Esophagus muscularis mucosa (tissue), 4 donors: ENCODE measurements around the gene CFAP410. TPM values are rescaled to one million over a fixed set of nuclear protein-coding genes. Genes with fewer than 3 reads are reported as not detected.

Source experiments
- DNase-seq: peaks from one replicate; pipeline ENCODE4 v3.0.0-alpha.2; 2017; ENCODE audit errors: extremely low spot score
- H3K27ac ChIP-seq, 4 donors: fragments of 200-600 bp; sonication (generic); replicated peaks in 1 of 4; 1 replicate in 3 of 4; 2 replicates in 1 of 4; pipeline ENCODE4 v1.5.1; 2016 to 2019; ENCODE audit warnings: mild to moderate bottlenecking in 1 of 4
- H3K27me3 ChIP-seq, 4 donors: fragments of 200-600 bp; sonication (generic); one replicate each; pipeline versions ENCODE4 v1.5.1 to v1.6.0; 2016 to 2019
- H3K36me3 ChIP-seq, 4 donors: fragments of 200-600 bp; sonication (generic); one replicate each; pipeline ENCODE4 v1.5.1; 2016 to 2019
- H3K4me1 ChIP-seq, 4 donors: fragments of 200-600 bp; sonication (generic); one replicate each; pipeline ENCODE4 v1.5.1; 2016 to 2019
- H3K4me3 ChIP-seq, 4 donors: fragments of 200-600 bp; sonication (generic); 1 replicate in 2 of 4; 2 replicates in 2 of 4; pipeline ENCODE4 v1.5.1; 2016 to 2019; ENCODE audit warnings: mild to moderate bottlenecking in 4 of 4, moderate library complexity in 1 of 4
- H3K9me3 ChIP-seq, 4 donors: fragments of 200-600 bp; sonication (generic); 1 replicate in 3 of 4; 2 replicates in 1 of 4; pipeline ENCODE4 v1.5.1; 2016 to 2019
- EP300 ChIP-seq: sonication (generic); formaldehyde crosslinking; IDR thresholded peaks from one replicate; pipeline ENCODE4 v1.6.1; 2017; ENCODE audit warnings: antibody characterized with exemption
- POLR2A ChIP-seq: fragments of 450-650 bp; IDR thresholded peaks from one replicate; pipeline ENCODE4 v1.6.1; 2017; ENCODE audit warnings: antibody characterized with exemption, moderate library complexity, mild to moderate bottlenecking, low read depth
- POLR2AphosphoS5 ChIP-seq, 2 donors: sonication (generic); formaldehyde crosslinking; IDR thresholded peaks; one replicate each; pipeline ENCODE4 v1.6.1; 2017; ENCODE audit warnings: antibody characterized with exemption in 2 of 2
- WGBS: methylation state at CpG from one replicate; pipeline ENCODE4 v1.1.5; 2018; 5-methylcytosine and 5-hydroxymethylcytosine counted together
- intact Hi-C: fragments of 100-400 bp; cut with DNase I; formaldehyde crosslinking; loops from one replicate; pipeline ENCODE4 v1.15.1; 2023
- total RNA-seq, 4 donors: library from RNA; depleted of rRNA; stranded (reverse); fragments of >200 nt; gene quantifications; one replicate each; pipeline versions ENCODE4 v1.1.0 to v1.2.1, GENCODE V29; 2016
- TF ChIP-seq, protein P1 (sequence below), 3 experiments: fragments of 200-600 bp in 2 of 3; fragments of 450-650 bp in 1 of 3; sonication (generic) in 2 of 3; IDR thresholded peaks; one replicate each; pipeline ENCODE4 v1.5.1; 2017 to 2019; ENCODE audit warnings: antibody characterized with exemption in 3 of 3, mild to moderate bottlenecking in 2 of 3, moderate library complexity in 1 of 3

Gene CFAP410
- total RNA-seq, 4 donors from 2014 or later = 26.6 to 43.5 (median 32.3) TPM

DNA sequence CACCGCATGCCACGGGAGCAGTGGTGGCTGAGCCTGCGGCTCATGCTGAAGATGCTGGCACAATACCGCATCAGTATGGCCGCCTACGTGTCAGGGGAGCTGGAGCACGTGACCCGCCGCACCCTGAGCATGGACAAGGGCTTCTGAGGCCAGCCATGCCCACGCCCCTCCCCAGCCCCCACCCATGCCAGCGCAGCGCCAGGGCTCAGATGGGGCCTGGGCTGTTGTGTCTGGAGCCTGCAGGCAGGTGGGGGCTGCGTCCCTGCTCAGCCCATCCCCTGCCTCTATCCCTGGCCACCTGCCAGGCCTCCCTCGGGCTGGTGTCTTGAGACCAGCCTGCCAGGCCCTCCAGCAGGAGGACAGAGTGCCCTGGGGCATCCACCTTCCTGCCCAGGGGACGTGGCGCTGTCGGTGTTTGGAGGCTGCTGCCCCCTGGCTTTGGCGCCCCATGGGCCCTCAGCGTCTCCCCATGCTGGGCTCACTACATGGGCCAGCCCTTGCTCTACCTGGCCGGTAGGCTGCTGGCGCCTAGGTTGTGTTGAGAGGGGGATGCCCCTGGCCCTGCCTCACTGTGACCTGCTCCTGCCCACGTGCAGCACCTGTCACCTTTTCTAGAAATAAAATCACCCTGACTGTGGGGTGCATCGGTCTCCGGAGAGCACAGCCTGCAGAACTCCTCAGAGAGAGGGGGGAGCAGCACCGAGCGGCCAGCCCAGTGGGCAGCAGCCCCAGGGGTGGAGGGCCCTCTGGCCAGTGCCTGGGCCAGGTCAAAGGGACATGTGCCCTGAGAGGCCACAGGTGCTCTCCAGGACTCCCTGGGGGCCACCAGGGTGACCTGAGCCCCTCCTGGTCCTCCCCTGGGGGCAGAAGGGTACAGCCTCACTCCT, 12.2 kb downstream of the CFAP410 start:
- peaks cover 21 to 93% (median 85%) of the 10 kb centered on the region in 4 donors for H3K36me3 ChIP-seq
- H3K9me3 ChIP-seq = no peaks in the 10 kb centered on the region
- TF ChIP-seq, protein P1, sequence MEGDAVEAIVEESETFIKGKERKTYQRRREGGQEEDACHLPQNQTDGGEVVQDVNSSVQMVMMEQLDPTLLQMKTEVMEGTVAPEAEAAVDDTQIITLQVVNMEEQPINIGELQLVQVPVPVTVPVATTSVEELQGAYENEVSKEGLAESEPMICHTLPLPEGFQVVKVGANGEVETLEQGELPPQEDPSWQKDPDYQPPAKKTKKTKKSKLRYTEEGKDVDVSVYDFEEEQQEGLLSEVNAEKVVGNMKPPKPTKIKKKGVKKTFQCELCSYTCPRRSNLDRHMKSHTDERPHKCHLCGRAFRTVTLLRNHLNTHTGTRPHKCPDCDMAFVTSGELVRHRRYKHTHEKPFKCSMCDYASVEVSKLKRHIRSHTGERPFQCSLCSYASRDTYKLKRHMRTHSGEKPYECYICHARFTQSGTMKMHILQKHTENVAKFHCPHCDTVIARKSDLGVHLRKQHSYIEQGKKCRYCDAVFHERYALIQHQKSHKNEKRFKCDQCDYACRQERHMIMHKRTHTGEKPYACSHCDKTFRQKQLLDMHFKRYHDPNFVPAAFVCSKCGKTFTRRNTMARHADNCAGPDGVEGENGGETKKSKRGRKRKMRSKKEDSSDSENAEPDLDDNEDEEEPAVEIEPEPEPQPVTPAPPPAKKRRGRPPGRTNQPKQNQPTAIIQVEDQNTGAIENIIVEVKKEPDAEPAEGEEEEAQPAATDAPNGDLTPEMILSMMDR (IDR thresholded peaks at IDR 0.05) = no peak
- TF ChIP-seq EP300 (no peak), POLR2AphosphoS5 (IDR thresholded peaks at IDR 0.05) (no peak), POLR2A (no peak)
- H3K4me1 ChIP-seq = no peaks in the 10 kb centered on the region
- WGBS = 81% methylated on average over 12 of the region's 26 CpGs
- H3K4me3 ChIP-seq = no peak overlapping the region
- H3K27me3 ChIP-seq = no peaks in the 10 kb centered on the region
- intact Hi-C loops = no loop called here
- no peak for DNase-seq
- H3K27ac ChIP-seq = no peak overlapping the region

GRCh38 chr21:44326272-44326647, 12.9 kb downstream of the CFAP410 start:
- intact Hi-C loops = no loop called here
- no peaks in the 10 kb centered on the region for H3K27me3 ChIP-seq
- H3K4me1 ChIP-seq = no peaks in the 10 kb centered on the region
- TF ChIP-seq, protein P1 (IDR thresholded peaks at IDR 0.05) = no peak
- no peak for TF ChIP-seq EP300
- TF ChIP-seq POLR2AphosphoS5 (IDR thresholded peaks at IDR 0.05) = no peak
- TF ChIP-seq POLR2A = no peak
- H3K4me3 ChIP-seq = no peak overlapping the region
- WGBS = no CpG with 5 or more reads among the region's 13 CpGs
- no peak overlapping the region for H3K27ac ChIP-seq
- no peak for DNase-seq
- peaks cover 25 to 93% (median 85%) of the 10 kb centered on the region in 4 donors for H3K36me3 ChIP-seq
- H3K9me3 ChIP-seq = no peaks in the 10 kb centered on the region

GRCh38 chr21:44325386-44326271, 13.6 kb downstream of the CFAP410 start:
- Histone ChIP-seq H3K9me3 (no peaks in the 10 kb centered on the region), H3K27ac (no peak overlapping the region), H3K36me3 (peaks cover 26 to 93% (median 85%) of the 10 kb centered on the region in 4 donors), H3K4me1 (no peaks in the 10 kb centered on the region), H3K27me3 (no peaks in the 10 kb centered on the region), H3K4me3 (no peak overlapping the region)
- intact Hi-C loops = no loop called here
- no peak for DNase-seq
- TF ChIP-seq POLR2A (no peak), EP300 (no peak), POLR2AphosphoS5 (IDR thresholded peaks at IDR 0.05) (no peak)
- TF ChIP-seq, protein P1 (IDR thresholded peaks at IDR 0.05) = no peak
- WGBS = 88% methylated on average over 23 of the region's 44 CpGs

- Histone ChIP-seq H3K27me3 (no peaks in the 10 kb centered on the region), H3K9me3 (no peaks in the 10 kb centered on the region), H3K4me1 (no peaks in the 10 kb centered on the region), H3K36me3 (peaks cover 26 to 93% (median 85%) of the 10 kb centered on the region in 4 donors), H3K4me3 (no peak overlapping the region), H3K27ac (no peak overlapping the region)
- WGBS = no CpG with 5 or more reads among the region's 11 CpGs
- DNase-seq = no peak
- intact Hi-C loops = no loop called here
- TF ChIP-seq POLR2AphosphoS5 (IDR thresholded peaks at IDR 0.05) (no peak), EP300 (no peak), POLR2A (no peak)
- TF ChIP-seq, protein P1 (IDR thresholded peaks at IDR 0.05) = no peak
Observed at GRCh38 chr21:44324854-44325107, 14.4 kb downstream of the CFAP410 start.
